NCI-H526 treated with DMSO at 0.1 percent for 48 hours (cell line): Measurements from ENCODE around the gene SDC1.

Experiments
- DNase-seq: peaks from one replicate; lab custom pipeline; 2025; lab: John Stamatoyannopoulos, UW

Gene SDC1

DNA sequence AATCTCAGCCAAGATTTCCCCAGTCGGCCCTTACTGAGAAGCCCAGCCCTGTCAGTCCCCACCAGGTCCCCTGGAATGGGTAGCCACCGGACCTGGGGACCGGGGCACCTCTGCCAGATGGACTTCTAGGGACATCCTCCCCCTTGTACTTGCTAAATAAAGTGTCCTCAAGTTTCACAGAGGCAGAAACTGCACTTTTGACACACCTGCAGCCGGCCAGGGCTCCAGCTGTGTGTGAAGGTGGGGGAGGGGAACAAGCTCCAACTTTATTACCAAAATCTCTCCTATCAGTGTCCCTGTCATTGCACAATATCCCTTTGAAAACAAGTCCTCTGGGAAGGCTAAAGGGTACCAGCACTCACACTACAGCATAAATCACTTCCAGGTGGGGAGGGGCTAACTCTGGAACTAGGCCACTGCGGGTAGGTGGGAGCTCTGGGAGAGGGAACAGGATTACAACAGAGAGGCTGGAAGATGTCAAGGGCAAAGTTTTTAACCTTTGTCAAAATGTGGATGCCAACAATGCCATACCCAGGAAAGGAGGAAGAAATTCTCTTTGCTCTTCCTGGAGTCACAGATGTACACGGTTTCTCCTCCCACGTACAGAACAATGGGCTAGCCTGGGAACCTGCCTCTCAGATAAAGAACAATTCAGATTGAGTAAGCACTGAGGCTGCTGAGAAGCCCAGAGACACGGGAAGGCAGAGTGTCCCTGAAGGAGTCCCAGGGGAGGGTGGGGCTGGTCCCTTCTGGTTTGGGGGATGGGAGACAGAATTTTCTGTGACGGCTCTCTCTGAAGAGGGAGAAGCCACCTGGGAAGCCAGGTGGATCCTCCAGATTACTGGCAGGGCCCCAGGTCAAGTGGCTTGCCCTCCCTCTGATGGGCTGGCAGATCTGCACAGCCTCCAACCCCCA is 11.0 kb downstream of the SDC1 start:
- no peak for DNase-seq

DNA sequence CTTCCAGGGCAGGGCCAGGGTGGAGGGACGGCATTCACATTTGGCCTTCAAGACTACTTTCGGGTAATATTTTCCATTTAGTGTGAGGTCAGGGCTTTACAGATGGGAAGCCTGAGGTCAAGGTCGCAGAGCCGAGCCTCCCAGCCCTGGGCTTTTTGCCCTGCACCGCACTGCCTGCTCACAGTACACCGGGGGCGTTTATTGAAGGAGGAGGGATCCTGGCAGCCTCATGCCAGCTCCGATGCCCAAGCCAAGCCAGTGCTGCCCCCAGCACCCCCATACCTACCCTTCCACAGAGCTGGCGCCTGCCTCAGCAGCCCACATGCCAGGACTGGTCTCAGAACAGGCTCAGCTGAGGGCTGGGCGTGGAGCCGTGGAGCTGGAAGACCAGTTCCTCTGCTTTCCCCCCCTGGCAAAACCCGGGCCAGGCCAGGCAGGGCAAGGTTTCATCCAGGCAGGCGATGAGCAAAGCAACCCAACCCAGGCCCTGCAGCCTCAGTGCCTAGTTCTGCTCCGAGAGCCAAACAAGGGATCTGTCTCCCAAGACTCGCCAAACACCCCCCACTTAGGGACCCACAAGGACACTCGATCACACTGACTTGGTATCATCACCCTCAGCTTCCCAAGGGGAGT is 11.9 kb downstream of the SDC1 start:
- DNase-seq: no peak

DNA sequence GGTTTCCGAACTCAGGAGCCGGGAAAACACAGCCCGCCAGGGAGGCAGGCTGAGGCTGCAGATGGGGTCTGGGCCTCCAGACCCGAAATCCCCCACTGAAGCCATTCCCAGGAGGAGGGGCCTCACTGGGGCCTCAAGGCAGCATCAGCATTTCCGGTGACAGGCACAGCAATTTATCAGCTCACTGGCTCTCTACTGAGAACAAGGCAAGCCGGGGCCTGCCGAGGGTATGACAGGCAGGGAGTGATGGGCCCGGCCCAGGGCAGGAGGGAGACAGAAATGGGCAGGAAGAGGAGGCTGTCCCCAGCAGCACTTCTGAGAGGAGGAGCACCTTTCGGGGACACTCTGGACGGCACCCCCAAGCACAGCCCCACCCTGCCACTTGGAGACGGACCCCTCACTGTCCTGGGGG is 12.5 kb downstream of the SDC1 start:
- peak; percentile 26 for DNase-seq

DNA sequence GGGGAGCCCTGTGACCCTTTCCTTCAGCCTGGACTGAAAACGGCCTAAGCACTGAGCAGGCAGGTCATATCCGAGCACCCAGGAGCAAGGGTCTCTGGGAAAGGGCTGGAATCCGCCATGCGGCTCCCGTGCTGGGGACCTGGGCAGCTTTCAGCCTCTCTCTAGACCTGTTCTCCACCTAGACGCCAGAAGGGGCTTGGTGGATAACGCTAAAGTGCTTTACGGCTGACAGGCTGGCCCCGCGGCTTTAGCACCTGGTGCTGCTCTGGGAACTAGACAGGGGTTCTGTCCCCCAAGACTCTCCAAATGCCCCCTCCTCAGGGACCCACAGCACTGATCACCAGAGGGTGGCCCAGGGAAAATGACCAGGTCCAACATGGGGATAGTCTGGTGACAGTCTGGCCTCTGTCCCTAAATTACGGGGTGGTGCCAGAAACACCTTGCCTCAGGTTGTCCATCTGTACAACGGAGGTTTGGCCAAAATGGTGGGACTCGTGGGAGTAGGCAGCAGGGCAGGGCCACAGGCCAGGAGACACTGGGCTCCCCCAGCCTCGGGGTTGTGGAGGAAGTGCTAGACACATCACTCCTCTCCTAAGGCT is 13.0 kb downstream of the SDC1 start:
- no peak for DNase-seq

DNA sequence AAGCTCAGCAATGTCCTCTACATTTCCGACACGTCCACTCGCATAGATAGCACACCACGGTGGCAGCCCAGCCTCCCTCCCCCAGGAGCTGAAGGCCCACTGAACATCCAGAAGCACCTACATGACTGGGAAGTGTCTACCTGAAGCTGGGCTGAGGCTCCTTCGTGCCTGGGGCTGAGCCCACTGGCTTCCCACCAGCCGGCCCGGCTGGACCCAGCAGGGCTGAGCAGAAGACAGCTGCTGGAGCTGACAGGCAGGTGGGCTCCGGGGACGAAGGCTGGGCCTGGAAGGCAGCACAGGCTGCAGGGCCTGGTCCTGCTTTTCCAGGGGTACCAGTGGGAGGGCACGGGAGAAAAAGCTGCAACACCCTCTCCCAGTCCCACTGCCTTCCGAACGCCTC is 13.5 kb downstream of the SDC1 start:
- DNase-seq: no peak

DNA sequence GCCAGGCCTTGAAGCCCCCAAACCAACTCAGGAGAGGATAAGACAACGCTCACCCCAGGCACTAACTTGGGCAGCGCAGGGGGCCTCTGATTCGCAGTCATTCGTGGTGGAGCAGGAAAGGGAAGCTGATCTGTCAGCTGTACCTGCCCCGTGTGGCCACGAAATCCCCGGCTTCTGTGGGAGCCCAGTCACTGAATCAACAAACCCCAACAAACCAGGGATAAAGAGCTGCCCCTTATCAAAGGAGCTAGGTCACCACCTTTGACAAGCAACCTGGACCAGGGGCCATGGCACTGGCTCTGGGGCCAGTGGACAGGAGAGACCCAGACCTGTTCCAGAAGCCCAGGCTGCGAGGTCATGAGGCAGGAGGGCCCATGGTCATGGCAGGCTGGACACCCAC is 14.5 kb downstream of the SDC1 start:
- no peak for DNase-seq

DNA sequence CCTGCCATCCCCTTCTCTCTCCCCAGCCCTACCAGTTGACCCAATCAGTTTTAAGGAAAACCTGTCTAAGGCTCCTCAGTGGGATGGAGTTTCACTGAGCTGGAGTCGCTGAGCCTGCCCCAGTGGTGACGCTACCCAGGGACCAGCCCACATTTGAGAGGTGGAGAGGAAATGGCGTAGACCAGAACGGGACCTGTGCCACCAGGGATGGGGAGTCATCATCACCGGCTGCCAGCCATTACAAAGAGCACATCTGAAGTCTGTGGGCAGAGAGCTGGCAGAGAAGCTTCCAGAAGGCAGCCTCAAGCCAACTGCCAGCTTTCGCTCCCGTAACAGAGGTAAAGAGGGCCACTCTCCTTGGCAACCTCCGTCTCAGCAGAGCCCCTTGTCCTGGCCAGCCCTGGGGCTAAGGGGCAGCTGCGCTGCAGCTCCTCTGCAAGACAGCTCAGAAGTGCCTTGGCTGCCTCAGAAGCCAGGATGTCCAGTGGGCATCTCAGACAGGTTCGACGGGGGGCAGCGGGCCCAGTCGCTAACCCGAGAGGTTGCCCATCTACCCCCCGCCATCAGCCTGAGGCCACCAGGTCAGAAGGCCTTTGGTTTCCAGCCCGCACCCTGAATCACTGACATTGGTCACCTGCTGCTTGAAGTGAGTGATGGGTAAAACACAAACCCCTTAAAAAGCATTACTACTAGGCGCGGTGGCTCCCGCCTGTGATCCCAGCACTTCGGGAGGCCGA is 15.4 kb downstream of the SDC1 start:
- no peak for DNase-seq

DNA sequence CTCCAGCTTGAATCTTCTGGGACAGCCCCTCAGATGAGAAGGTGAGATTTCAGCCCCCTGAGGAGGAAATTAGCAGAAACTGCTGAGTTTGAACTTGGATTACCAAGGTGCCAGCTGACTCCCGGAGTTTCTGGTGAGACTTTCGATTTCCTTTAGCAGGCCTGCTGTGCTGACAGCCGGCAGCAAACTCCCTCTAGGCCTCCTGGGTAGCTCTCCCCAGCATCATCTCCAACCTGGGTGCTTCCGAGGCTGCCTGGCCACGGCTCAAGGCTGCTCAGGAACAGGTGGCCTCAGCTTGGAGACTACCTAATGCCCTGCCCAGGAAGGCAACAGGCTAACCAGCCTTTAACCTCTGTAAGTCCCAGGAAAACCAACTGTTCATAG is 16.5 kb downstream of the SDC1 start:
- peak; percentile 45 for DNase-seq

DNA sequence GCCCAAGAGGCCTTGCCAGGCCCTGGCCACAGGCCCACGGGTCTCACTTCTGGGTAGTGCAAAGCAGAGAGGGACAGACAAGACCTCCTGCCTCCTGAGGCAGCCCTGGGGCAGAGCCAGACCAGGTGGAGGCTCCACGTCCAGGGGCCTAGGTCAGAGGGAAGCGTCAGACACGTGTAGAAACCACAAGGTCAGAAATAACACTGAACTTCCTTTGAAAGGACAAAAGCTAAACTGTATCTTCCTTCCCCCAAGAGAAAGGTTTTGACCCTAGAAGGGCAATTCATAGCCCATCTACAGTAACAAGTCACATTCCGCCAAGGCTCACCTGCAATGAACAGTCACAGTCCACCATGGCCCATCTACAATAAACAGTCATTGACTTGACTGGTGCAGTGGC is 17.9 kb downstream of the SDC1 start:
- no peak for DNase-seq

DNA sequence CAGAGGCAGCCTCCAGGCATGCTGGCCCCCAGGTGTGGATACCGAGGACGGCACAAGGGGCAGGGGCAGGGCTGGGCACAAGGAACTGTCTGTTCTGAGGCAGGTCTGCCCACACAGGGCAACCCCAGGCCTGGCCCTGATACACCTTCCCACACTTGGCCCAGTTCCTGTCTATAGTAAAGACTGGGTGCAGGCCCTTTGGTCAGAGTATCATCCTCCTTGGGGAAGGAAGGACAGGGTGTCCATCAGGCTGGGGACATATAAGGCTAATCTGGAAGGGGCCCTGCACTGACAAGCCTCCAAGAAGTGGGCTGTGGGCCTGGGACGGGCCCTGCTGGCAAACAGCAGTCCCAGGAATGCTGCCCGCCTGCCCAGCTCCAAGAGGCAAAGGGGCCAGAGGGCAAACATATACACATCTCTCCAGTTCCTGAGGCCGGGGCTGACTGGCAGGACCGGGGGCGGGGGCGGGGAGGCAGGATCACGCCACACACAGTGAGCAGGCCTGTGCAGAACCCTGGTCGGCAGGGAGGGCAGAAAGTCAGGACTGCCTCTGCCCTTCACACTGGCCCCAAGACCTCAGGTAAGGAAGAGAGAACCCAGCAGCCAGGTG is 18.9 kb downstream of the SDC1 start:
- no peak for DNase-seq

DNA sequence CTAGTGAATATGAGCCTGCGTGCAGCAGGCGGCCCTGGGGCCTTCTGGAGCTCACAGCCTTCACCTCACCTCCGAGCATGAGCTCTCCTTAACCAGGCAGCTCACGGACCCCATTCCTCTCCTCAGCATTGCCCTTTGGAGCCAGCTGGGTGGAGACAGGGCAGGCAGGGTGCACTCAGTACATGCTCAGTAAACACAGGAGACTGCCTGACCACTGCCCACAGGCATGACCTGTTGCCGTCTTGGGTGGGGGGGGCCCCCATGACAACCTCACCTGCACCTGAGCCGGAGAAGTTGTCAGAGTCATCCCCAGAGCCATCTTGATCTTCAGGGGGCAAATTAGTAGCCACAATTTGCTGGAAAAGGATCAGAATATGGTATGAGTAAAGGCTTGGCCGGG is 19.9 kb downstream of the SDC1 start:
- no peak for DNase-seq

DNA sequence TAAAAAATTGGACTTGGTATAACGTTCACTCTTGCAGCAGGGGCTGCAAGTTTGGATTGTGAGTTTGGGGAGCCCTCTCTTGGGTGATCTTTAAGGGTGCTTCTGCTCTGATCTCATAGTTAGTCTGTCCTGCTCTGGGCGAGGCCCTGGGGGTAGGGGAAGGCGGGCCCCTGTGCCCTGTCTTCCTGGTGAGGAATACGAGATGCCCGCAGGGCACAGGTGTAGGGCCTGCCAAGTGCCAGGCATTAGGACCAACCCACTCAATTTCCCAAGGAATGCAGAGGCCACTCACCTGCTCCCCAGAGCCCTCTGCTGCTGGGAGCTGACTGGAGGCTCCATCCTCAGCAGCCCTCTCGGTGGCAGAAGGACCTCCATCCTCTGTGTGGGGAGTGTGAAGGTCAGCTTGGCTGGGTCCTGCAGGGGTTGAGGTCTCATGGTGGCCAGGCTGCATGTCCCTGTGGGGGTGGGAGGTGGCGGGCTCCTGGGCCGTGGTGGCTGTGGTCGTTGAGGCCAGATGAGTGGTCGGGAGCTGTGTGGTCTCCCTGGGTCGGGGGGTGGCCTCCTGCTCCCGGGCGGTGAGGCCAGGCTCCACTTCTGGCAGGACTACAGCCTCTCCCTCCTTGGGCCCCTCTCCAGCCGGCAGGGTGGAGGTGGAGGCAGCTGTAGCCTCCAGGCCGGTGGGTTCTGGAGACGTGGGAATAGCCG is 21.3 kb downstream of the SDC1 start:
- DNase-seq: no peak

DNA sequence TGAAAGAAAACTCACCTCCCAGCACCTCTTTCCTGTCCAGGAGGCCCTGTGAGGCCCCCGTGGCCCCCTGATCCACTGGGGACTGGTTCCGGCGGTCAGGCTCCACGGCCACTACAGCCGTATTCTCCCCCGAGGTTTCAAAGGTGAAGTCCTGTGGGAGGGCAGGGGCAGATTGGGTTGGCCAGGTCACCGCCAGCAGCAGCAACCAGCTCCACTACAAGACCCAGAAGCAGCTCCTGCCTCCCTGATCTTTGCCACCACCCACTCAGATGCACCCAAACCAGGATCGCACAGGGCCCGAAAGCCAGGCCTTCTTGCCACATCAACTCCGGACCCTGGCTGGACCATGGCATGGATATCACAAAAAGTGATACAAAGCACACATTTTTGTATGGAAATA is 21.9 kb downstream of the SDC1 start:
- no peak for DNase-seq

DNA sequence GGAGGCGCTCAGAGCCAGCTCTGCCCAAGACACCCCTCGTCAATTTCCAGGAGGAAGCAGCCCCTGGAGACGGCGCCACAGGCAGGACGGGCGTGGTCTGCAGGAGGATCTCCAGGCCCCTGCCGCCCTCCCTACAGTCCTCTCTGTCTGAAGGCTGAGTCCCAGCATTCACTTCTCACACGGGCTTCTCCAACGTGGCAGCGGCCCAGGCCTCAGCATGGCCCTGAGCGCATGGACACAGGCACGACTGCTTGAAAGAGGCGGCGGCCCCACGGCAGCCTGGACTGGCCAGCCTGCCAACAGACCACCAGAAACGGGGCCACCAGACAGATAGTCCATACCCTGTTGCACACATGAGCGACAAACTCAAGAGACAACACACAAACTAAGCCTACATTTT is 23.3 kb downstream of the SDC1 start:
- no peak for DNase-seq

DNA sequence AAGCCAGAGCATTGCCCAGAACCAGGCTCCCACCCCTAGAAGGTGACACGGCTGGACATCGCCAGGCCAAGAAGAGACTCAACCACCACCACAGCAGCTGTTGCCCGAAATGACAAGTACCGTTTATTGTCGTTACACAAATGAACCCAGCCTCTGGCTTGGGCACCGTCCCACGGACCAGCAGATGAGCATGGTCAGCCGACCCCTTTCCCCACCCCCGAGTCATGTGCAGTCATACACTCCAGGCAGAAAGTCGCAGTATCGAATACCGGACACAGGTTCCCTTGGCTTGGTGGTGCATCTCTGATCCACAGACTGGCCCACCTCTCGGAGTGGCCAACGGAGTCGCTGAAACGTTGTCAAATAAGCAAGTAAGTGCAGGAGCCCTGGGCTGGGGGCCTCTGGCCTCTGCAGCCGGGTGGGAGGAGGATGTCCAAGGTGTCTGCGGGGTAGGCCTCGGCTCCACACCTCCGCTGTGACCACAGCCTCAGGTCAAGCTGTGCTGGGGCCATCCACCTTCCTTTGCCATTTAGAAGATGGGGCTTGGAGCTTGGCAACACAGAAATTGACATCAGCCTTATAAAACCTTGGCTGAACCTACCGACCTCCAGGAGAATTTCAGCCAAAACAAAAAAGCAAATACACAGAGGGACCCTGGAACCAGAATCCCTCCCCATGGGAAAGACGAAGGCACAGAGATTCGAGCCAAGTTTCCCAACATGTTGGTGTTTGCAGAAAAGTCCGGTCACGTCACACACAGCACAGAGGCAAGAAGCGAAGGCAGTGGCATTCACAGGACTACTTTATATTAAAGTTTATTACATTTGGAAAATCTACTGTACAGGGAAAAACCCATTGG is 24.0 kb downstream of the SDC1 start:
- DNase-seq: no peak

DNA sequence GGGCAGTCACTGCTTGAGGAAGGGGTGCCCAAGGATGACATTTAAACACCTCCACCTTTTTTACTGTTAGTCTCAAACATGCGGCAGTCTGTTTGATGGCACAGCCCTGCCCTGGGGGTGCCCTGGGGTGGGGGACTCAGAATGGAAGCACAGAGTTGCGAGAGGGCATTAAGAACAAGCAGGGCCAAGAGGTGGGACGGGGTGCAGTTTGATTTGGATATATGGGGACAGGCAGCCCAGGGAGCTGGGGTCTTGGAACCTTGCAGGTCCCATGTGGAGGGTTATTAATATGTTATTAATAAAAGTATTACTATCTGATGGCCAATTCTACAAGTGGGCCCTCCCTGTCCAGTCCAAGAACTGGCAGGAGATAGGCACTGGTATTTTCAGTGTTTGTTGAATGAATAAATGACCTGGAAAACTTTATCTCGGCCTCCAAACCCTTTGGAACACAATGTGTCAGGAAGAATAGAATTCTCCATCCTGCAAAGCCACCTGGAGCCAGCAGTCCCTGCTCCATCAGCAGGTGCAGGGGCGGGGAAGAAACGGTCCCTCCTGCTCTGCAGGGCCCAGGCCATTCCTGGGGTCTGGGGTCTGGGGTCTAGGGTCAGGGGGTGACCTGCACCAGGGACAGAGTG is 25.2 kb downstream of the SDC1 start:
- no peak for DNase-seq

DNA sequence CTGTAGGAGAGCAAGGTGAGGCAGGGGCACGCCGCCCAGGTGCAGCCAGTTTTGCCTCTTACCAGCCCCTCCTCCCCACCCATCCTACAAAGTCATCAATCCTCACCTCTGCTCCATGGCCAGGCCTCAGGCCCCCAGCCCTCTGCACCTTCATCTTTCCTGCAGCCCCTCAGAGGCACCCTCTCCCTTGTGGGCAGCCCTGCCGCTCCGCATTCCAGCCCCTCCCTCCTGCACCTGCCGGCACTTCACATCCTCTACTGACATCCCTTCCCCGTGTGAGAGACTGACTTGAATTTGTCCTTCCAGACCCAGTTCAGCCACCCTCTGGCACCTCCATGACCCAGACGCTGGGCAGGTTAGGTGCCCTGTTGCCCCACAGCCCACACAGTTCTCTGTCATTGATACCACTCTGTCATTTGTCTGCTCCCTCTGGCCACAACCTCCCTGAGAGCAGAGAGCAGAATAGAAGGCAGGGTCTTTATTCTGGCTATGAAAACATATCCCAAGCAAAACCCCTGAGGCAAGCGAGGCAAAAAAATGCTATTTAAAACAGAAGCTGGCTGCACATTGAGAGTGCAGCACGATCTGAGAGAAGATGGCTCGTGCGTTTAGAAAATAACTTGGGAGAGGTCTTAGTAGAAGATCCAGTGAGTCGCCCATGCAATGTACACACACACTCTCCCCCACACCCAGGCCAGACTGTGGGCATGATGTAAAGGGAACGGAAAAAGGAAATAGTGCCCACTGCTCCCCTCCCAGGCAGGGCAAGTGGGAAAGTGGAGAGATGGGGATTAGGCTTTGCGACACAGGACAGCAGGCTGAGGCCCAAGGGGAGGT is 25.9 kb downstream of the SDC1 start:
- no peak for DNase-seq

DNA sequence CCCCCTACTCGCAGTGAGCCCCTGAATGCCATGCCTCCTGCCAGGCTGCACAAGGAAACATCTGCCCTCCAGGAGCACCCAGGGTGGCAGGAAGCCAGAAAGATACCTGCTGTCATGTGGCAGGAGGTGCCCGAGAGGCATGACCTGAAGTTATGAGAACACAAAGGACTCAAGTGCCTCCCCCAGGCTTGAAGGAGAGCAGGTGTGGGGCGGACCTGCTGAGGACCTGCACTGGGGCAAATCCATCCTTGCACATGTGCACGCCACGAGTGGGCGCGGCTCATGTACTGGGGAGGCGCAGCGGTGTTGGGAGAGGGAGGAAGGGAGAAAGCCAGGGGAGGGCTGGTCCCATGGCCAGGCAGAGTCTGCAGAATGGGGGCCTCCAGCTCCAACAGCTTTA is 26.9 kb downstream of the SDC1 start:
- no peak for DNase-seq

DNA sequence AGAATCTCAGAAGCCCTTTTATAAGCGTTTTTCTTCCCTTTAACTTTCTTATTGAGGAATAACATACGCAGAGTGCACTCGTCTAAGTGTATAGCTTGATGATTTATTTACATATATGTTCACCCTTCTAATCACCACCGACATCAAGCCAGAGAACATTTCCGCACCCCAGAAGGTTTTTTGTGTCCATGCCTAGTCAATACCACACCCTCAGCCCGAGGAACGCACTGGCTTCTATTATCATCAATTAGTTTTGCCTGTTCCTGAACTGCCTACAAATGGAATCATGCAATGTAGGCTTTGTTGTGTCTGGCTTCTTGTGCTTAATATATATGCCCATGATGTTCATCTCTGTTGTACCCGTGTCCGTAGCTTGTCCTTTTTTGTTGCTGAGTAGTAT is 27.7 kb downstream of the SDC1 start:
- no peak for DNase-seq
